Endothelial cell of umbilical vein (primary cell): Measurements from ENCODE around the gene FHIT. TPM values are rescaled to one million over a fixed set of nuclear protein-coding genes. Genes with fewer than 3 reads are reported as not detected.

Source experiments
- BruUV-seq: library from RNA; stranded (reverse); fragments of 400-500 nt; replicated peaks from 2 replicates; lab custom pipeline; 2021; lab: Mats Ljungman, UMichigan
- CTCF ChIA-PET: fragments of 300-600, 350-600 bp; sonication (Branson Sonifier 250); formaldehyde crosslinking; loops from one replicate; lab custom pipeline; 2021; ENCODE audit warnings: antibody characterized with exemption, inconsistent platforms; lab: Charles Lee
- POLR2A ChIA-PET: fragments of 300-600, 350-600 bp; sonication (Branson Sonifier 250); formaldehyde crosslinking; loops from one replicate; lab custom pipeline; 2021; ENCODE audit warnings: antibody characterized with exemption, inconsistent platforms; lab: Charles Lee
- DNase-seq: peaks from one replicate; pipeline ENCODE4 v3.0.0-alpha.2; 2011; ENCODE audit warnings: low read depth, low spot score
- FAIRE-seq: peaks from 2 replicates; lab custom pipeline; 2011; peaks lifted over from hg19 to GRCh38; lab: Jason Lieb, UNC
- H2AFZ ChIP-seq: 2 replicates; pipeline ENCODE4 v1.6.0; 2012; ENCODE audit warnings: low read depth, low read length, control low read depth, inconsistent platforms
- H3K27ac ChIP-seq: 2 replicates; pipeline ENCODE4 v1.5.1; 2011; ENCODE audit warnings: low read depth, mild to moderate bottlenecking, control low read depth, low read length, moderate library complexity; ENCODE audit not compliant: insufficient read depth
- H3K27me3 ChIP-seq, 2 experiments: 2 replicates each; pipeline versions ENCODE4 v1.6.0 to v1.6.1; 2011; ENCODE audit warnings: low read length in 2 of 2, mixed read lengths in 1 of 2; ENCODE audit not compliant: control insufficient read depth in 2 of 2, insufficient read depth in 2 of 2
- H3K36me3 ChIP-seq, 2 experiments: 2 replicates in 1 of 2; 3 replicates in 1 of 2; pipeline ENCODE4 v1.5.1; 2011; ENCODE audit warnings: low read length in 2 of 2, mild to moderate bottlenecking in 1 of 2, moderate library complexity in 1 of 2; ENCODE audit not compliant: control insufficient read depth in 2 of 2, insufficient read depth in 2 of 2; ENCODE audit errors: extremely low read depth in 1 of 2
- H3K4me1 ChIP-seq: 3 replicates; pipeline ENCODE4 v1.5.1; 2011; ENCODE audit warnings: mild to moderate bottlenecking, low read length; ENCODE audit not compliant: control insufficient read depth, insufficient read depth; ENCODE audit errors: extremely low read depth
- H3K4me2 ChIP-seq: 2 replicates; pipeline ENCODE4 v1.6.1; 2011; ENCODE audit warnings: low read length, control low read depth, mixed read lengths; ENCODE audit not compliant: insufficient read depth
- H3K4me3 ChIP-seq, 3 experiments: fragments of 200-600 bp in 1 of 3; sonication (generic), shearing (Covaris generic) in 1 of 3; replicated peaks in 1 of 3; 2 replicates each; pipeline ENCODE4 v1.5.1; 2011 to 2016; ENCODE audit warnings: control low read depth in 3 of 3, low read length in 3 of 3, mild to moderate bottlenecking in 2 of 3, inconsistent platforms in 1 of 3, low read depth in 1 of 3, moderate library complexity in 1 of 3; ENCODE audit not compliant: insufficient read depth in 1 of 3
- H3K79me2 ChIP-seq: 2 replicates; pipeline ENCODE4 v1.6.0; 2012; ENCODE audit warnings: low read length, inconsistent platforms; ENCODE audit not compliant: control insufficient read depth, insufficient read depth
- H3K9ac ChIP-seq: replicated peaks from 2 replicates; pipeline ENCODE3; 2011; ENCODE audit warnings: low read length, control low read depth; ENCODE audit not compliant: insufficient read depth; ENCODE audit errors: extremely low read depth
- H3K9me1 ChIP-seq: replicated peaks from 3 replicates; pipeline ENCODE4 v1.6.0; 2011; ENCODE audit warnings: mild to moderate bottlenecking, low read length; ENCODE audit not compliant: control insufficient read depth, insufficient read depth; ENCODE audit errors: extremely low read depth
- H3K9me3 ChIP-seq: replicated peaks from 2 replicates; pipeline ENCODE4 v1.5.1; 2012; ENCODE audit warnings: low read length, inconsistent platforms; ENCODE audit not compliant: control insufficient read depth, insufficient read depth
- H4K20me1 ChIP-seq: replicated peaks from 2 replicates; pipeline ENCODE3; 2011; ENCODE audit warnings: mild to moderate bottlenecking, low read length; ENCODE audit not compliant: control insufficient read depth, insufficient read depth; ENCODE audit errors: extremely low read depth
- EZH2 ChIP-seq: IDR thresholded peaks from 2 replicates; pipeline ENCODE4 v1.6.1; 2012; ENCODE audit warnings: borderline replicate concordance, low read depth, mild to moderate bottlenecking, moderate library complexity, low read length, inconsistent platforms; ENCODE audit not compliant: severe bottlenecking
- FOS ChIP-seq: IDR thresholded peaks from 2 replicates; pipeline ENCODE4 v1.6.1; 2011; ENCODE audit warnings: mild to moderate bottlenecking, low read length, moderate library complexity, borderline replicate concordance; ENCODE audit not compliant: insufficient read depth
- GATA2 ChIP-seq: IDR thresholded peaks from 2 replicates; pipeline ENCODE4 v1.7.0; 2011; ENCODE audit warnings: low read depth, mild to moderate bottlenecking, moderate library complexity, mixed read lengths, low read length; ENCODE audit not compliant: insufficient read length, insufficient read depth
- JUN ChIP-seq: IDR thresholded peaks from 2 replicates; pipeline ENCODE4 v1.6.1; 2011; ENCODE audit warnings: borderline replicate concordance, low read depth; ENCODE audit not compliant: insufficient read length, insufficient read depth
- MYC ChIP-seq: IDR thresholded peaks from one replicate; pipeline ENCODE4 v1.6.1; 2011; ENCODE audit warnings: mild to moderate bottlenecking, low read depth, low read length
- POLR2A ChIP-seq: IDR thresholded peaks from 2 replicates; pipeline ENCODE4 v1.6.1; 2012; ENCODE audit warnings: low read depth, mild to moderate bottlenecking, control low read depth, low read length
- POLR2AphosphoS5 ChIP-seq: IDR thresholded peaks from 2 replicates; pipeline ENCODE4 v1.6.1; 2012; ENCODE audit warnings: low read depth, mild to moderate bottlenecking, control low read depth, low read length, moderate library complexity; ENCODE audit not compliant: insufficient read depth
- dilution Hi-C: fragments of 300-500 bp; cut with MboI; formaldehyde crosslinking; loops from one replicate; pipeline ENCODE4 v1.15.0; 2019; ENCODE audit warnings: low sequenced_read_pairs; ENCODE audit not compliant: extremely low pct_ligation_motif_present
- intact Hi-C: fragments of 100-400 bp; cut with micrococcal nuclease; formaldehyde crosslinking; loops from one replicate; pipeline ENCODE4 v1.10.0; 2022
- polyA plus RNA-seq, 4 experiments: library from polyadenylated mRNA; depleted of rRNA in 3 of 4; stranded (reverse) in 3 of 4; unstranded in 1 of 4; fragments of >200 nt; gene quantifications; 2 replicates each; pipeline versions ENCODE4 v1.2.1 to v1.2.3, GENCODE V29; 2011 to 2012; ENCODE audit warnings: missing spikeins in 1 of 4
- total RNA-seq: library from RNA; stranded (reverse); gene quantifications from 2 replicates; pipeline ENCODE4 v1.2.3, GENCODE V29; 2021
- TF ChIP-seq, protein P1 (sequence below), 2 donors: IDR thresholded peaks; 1 replicate in 1 of 2; 2 replicates in 1 of 2; pipeline ENCODE4 v1.5.1; 2011; ENCODE audit warnings: low read length in 2 of 2, mild to moderate bottlenecking in 2 of 2, moderate library complexity in 2 of 2, control low read depth in 1 of 2, inconsistent platforms in 1 of 2, low read depth in 1 of 2; ENCODE audit not compliant: insufficient read depth in 1 of 2; ENCODE audit errors: extremely low read depth in 1 of 2
- TF ChIP-seq, protein P2 (sequence below): IDR thresholded peaks from 2 replicates; pipeline ENCODE4 v1.6.1; 2011; ENCODE audit not compliant: insufficient read depth, insufficient read length

FHIT gene
- total and polyA plus RNA-seq, 2 donors (not counting 3 experiments of a cell fraction or from before 2014, with no cell fraction given) = 0.47 to 2.2 TPM

DNA sequence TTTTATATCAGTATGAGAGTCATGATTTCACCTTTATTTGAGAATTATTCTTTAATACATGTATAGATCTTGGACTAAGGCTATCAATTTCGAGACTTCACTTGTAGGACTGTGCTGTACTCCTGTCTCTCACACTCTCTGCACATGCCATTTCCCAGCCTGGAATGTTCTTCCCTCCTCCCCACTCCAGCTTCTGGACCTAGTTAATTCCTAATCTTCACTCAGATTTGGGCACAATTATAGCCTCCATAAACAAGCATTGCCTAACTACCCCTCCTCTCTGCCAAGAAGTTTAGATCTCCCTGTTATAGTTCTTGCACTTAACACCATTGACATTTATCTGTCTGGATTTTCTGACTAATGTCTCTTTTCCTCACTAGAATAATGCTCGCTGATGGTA, 88.3 kb downstream of the FHIT start:
- H3K36me3 ChIP-seq = no peaks in the 10 kb centered on the region
- no peaks in the 10 kb centered on the region for H3K9me1 ChIP-seq
- FAIRE-seq (no peak), DNase-seq (no peak)
- no peaks in the 10 kb centered on the region for H3K27me3 ChIP-seq
- H2AFZ ChIP-seq = no peak overlapping the region
- no TSS peak for BruUV-seq
- no peaks in the 10 kb centered on the region for H3K4me1 ChIP-seq
- dilution Hi-C loops = no loop called here
- H3K79me2 ChIP-seq = no peaks in the 10 kb centered on the region
- H3K4me2 ChIP-seq = no peak overlapping the region
- H3K27ac ChIP-seq = no peak overlapping the region
- ChIA-PET POLR2A (no interaction called here), CTCF (no interaction called here)
- H4K20me1 ChIP-seq = no peaks in the 10 kb centered on the region
- H3K9ac ChIP-seq = no peak overlapping the region
- H3K4me3 ChIP-seq = no peak overlapping the region
- TF ChIP-seq POLR2A (no peak), POLR2AphosphoS5 (no peak), JUN (no peak), FOS (no peak), MYC (no peak), GATA2 (no peak), EZH2 (no peak)
- TF ChIP-seq, protein P1, sequence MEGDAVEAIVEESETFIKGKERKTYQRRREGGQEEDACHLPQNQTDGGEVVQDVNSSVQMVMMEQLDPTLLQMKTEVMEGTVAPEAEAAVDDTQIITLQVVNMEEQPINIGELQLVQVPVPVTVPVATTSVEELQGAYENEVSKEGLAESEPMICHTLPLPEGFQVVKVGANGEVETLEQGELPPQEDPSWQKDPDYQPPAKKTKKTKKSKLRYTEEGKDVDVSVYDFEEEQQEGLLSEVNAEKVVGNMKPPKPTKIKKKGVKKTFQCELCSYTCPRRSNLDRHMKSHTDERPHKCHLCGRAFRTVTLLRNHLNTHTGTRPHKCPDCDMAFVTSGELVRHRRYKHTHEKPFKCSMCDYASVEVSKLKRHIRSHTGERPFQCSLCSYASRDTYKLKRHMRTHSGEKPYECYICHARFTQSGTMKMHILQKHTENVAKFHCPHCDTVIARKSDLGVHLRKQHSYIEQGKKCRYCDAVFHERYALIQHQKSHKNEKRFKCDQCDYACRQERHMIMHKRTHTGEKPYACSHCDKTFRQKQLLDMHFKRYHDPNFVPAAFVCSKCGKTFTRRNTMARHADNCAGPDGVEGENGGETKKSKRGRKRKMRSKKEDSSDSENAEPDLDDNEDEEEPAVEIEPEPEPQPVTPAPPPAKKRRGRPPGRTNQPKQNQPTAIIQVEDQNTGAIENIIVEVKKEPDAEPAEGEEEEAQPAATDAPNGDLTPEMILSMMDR (IDR thresholded peaks at IDR 0.05; ENCODE audit: extremely low read depth in 1 of 2, insufficient read depth in 1 of 2, low read depth in 1 of 2, low read length in 2 of 2) = no peak
- TF ChIP-seq, protein P2, sequence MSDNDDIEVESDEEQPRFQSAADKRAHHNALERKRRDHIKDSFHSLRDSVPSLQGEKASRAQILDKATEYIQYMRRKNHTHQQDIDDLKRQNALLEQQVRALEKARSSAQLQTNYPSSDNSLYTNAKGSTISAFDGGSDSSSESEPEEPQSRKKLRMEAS = no peak
- H3K9me3 ChIP-seq = no peaks in the 10 kb centered on the region
- intact Hi-C loops = no loop called here
